Pancreas (tissue), 10 donors: ENCODE results near the gene EXOC3. TPM values are rescaled to one million over a fixed set of nuclear protein-coding genes. Genes with fewer than 3 reads are reported as not detected.
"Not testable (repeated sequence)": the region's sequence is repeated elsewhere in the genome, so short reads cannot be mapped to it uniquely, and the experiment has no call there.

Source experiments
- ATAC-seq, 4 donors: fragments of 200-7000 bp; cut with Tn5 transposase; one replicate each; pipeline versions ENCODE4 v1.8.0 to v1.9.1; 2020; ENCODE audit warnings: mild to moderate bottlenecking in 4 of 4, moderate library complexity in 4 of 4
- DNase-seq, 6 donors: peaks; one replicate each; pipeline ENCODE4 v3.0.0-alpha.2; 2020
- FAIRE-seq: peaks from 2 replicates; lab custom pipeline; 2012; peaks lifted over from hg19 to GRCh38; lab: Jason Lieb, UNC
- H3K27ac ChIP-seq, 4 donors: fragments of 200-600 bp; sonication (generic); 1 replicate in 3 of 4; 2 replicates in 1 of 4; pipeline versions ENCODE4 v1.5.0 to v1.8.0; 2020
- H3K27me3 ChIP-seq, 4 donors: fragments of 200-600 bp; one replicate each; pipeline ENCODE4 v1.8.0; 2021
- H3K36me3 ChIP-seq, 3 donors: fragments of 200-600 bp; sonication (generic) in 1 of 3; one replicate each; pipeline versions ENCODE4 v1.5.0 to v1.8.0; 2020 to 2021
- H3K4me1 ChIP-seq, 3 donors: fragments of 200-600 bp; one replicate each; pipeline ENCODE4 v1.8.0; 2021
- H3K4me3 ChIP-seq, 4 donors: fragments of 200-600 bp; sonication (generic) in 2 of 4; one replicate each; pipeline versions ENCODE4 v1.5.0 to v1.8.0; 2020 to 2021
- H3K9me3 ChIP-seq, 4 donors: fragments of 200-600 bp; one replicate each; pipeline ENCODE4 v1.8.0; 2021
- CTCF ChIP-seq, 4 donors: fragments of 200-600 bp; sonication (generic) in 3 of 4; IDR thresholded peaks; one replicate each; pipeline versions ENCODE4 v1.5.0 to v1.8.0; 2021; ENCODE audit warnings: antibody characterized with exemption in 4 of 4
- WGBS, 2 donors: extraction: QIAGEN DNeasy Blood & Tissue Kit; methylation state at CpG; one replicate each; pipeline ENCODE4 v1.1.7; 2013; 5-methylcytosine and 5-hydroxymethylcytosine counted together
- intact Hi-C, 3 donors: fragments of 100-400 bp; cut with DNase I; formaldehyde crosslinking; loops; one replicate each; pipeline versions ENCODE4 v1.11.1 to v1.14.2; 2022
- polyA plus RNA-seq, 2 donors: library from polyadenylated mRNA; stranded (reverse); fragments of 200-250 nt; gene quantifications; one replicate each; pipeline ENCODE4 v1.2.3, GENCODE V29; 2013
- total RNA-seq, 6 donors: library from RNA; stranded (reverse); fragmentation: NEBNext Ultra II Directional in 4 of 6; extraction: Animal tissue kit (Norgen Biotek cat#: 25700) in 4 of 6; gene quantifications; one replicate each; pipeline versions ENCODE4 v1.2.1 to v1.2.4, GENCODE V29; 2021 to 2023
- donor health status: healthy with polysubstance abuse.
- donor health status: DM: no; HTN: no; CAD: no; lungs with moderate emphysema.
- donor health status: DM: no; HTN: no; CAD: no.
- donor health status: control.
- donor health status: control.
- donor health status: Bipolar disorder and iron deficiency.
- donor health status: DM: yes; HTN: yes; CAD: no.
- donor health status: DM: no; HTN: no; CAD: no.
- donor health status: DM: no; HTN: no; CAD: no.
- donor health status: DM: yes; HTN: yes; CAD: no.

EXOC3 gene
- total and polyA plus RNA-seq, 8 donors = 24.5 to 71.8 (median 38.8) TPM

- Histone ChIP-seq H3K4me3 (no peak overlapping the region), H3K9me3 (no peaks in the 10 kb centered on the region), H3K27me3 (no peaks in the 10 kb centered on the region), H3K4me1 (no peaks in the 10 kb centered on the region), H3K27ac (no peak overlapping the region), H3K36me3 (no peaks in the 10 kb centered on the region)
- TF ChIP-seq CTCF (IDR thresholded peaks at IDR 0.05) = no peak
- ATAC-seq = no peak
- DNase-seq = peak in 2 of 6 donors; percentile 19 to 45
- FAIRE-seq = no peak
- intact Hi-C loops = no loop called here
- 52 to 62% methylated on average over 29 of the region's 29 CpGs for WGBS, 2 donors
Observed at GRCh38 chr5:485113-485945, 42.4 kb downstream of the EXOC3 start.

GRCh38 chr5:485946-486491 is 43.0 kb downstream of the EXOC3 start:
- H3K4me3 ChIP-seq = no peak overlapping the region
- intact Hi-C loops = no loop called here
- H3K36me3 ChIP-seq = no peaks in the 10 kb centered on the region
- H3K27ac ChIP-seq = no peak overlapping the region
- no peaks in the 10 kb centered on the region for H3K4me1 ChIP-seq
- no peaks in the 10 kb centered on the region for H3K9me3 ChIP-seq
- no peaks in the 10 kb centered on the region for H3K27me3 ChIP-seq
- FAIRE-seq (no peak), ATAC-seq (no peak), DNase-seq (peak in 2 of 6 donors; percentile 6 to 30)
- WGBS, 2 donors = 41 to 48% methylated on average over 23 of the region's 23 CpGs
- no peak for TF ChIP-seq CTCF (IDR thresholded peaks at IDR 0.05)

- ATAC-seq, H3K4me3 ChIP-seq, H3K9me3 ChIP-seq, H3K36me3 ChIP-seq, H3K4me1 ChIP-seq, intact Hi-C loops, H3K27ac ChIP-seq, FAIRE-seq, H3K27me3 ChIP-seq: not testable (repeated sequence)
- WGBS, 2 donors = 82 to 83% methylated on average over 18 of the region's 22 CpGs
- peak in 1 of 6 donors; percentile 55 for DNase-seq
Observed at GRCh38 chr5:486597-486996, 43.6 kb downstream of the EXOC3 start.

- Histone ChIP-seq H3K27ac (no peak overlapping the region), H3K27me3 (no peaks in the 10 kb centered on the region), H3K36me3 (no peaks in the 10 kb centered on the region), H3K4me3 (no peak overlapping the region), H3K9me3 (no peaks in the 10 kb centered on the region), H3K4me1 (no peaks in the 10 kb centered on the region)
- ATAC-seq (no peak), DNase-seq (no peak), FAIRE-seq (no peak)
- intact Hi-C loops = no loop called here
- WGBS, 2 donors = 81 to 83% methylated on average over 33 of the region's 33 CpGs
- TF ChIP-seq CTCF (IDR thresholded peaks at IDR 0.05) = no peak
Observed at GRCh38 chr5:488241-488640, 45.3 kb downstream of the EXOC3 start.

- Histone ChIP-seq H3K4me1 (no peaks in the 10 kb centered on the region), H3K4me3 (no peak overlapping the region), H3K27me3 (no peaks in the 10 kb centered on the region), H3K27ac (no peak overlapping the region), H3K36me3 (no peaks in the 10 kb centered on the region), H3K9me3 (no peaks in the 10 kb centered on the region)
- intact Hi-C loops = no loop called here
- FAIRE-seq = no peak
- no peak for ATAC-seq
- TF ChIP-seq CTCF (IDR thresholded peaks at IDR 0.05) = no peak
- WGBS, 2 donors = 46 to 59% methylated on average over 40 of the region's 40 CpGs
- peak in 1 of 6 donors; percentile 70 for DNase-seq
Observed at GRCh38 chr5:488744-489688, 46.0 kb downstream of the EXOC3 start.
